GM12878 (cell line): ENCODE results near the gene HIC1. TPM values are rescaled to one million over a fixed set of nuclear protein-coding genes. Genes with fewer than 3 reads are reported as not detected.

Source experiments
- CEBPB ChIP-seq, 2 experiments: fragments of 150-350 bp in 1 of 2; IDR thresholded peaks; 2 replicates each; pipeline ENCODE4 v1.6.1; 2012 to 2014; ENCODE audit warnings: low read depth in 2 of 2, low read length in 2 of 2, borderline replicate concordance in 1 of 2, inconsistent platforms in 1 of 2
- DPF2 ChIP-seq: fragments of 450-650 bp; IDR thresholded peaks from 2 replicates; pipeline ENCODE4 v1.6.1; 2017; ENCODE audit warnings: mild to moderate bottlenecking
- IRF5 ChIP-seq: fragments of 450-650 bp; IDR thresholded peaks from 2 replicates; pipeline ENCODE4 v1.6.1; 2017; ENCODE audit warnings: borderline replicate concordance
- KAT2A ChIP-seq: conservative IDR thresholded peaks from 2 replicates; pipeline ENCODE4 v1.6.1; 2011; ENCODE audit warnings: low read depth, low read length; ENCODE audit not compliant: control insufficient read depth
- LARP7 ChIP-seq: fragments of 450-650 bp; IDR thresholded peaks from 2 replicates; pipeline ENCODE4 v1.6.1; 2017; ENCODE audit warnings: mild to moderate bottlenecking
- MYC ChIP-seq: IDR thresholded peaks from 2 replicates; pipeline ENCODE4 v1.6.1; 2011; ENCODE audit warnings: mild to moderate bottlenecking, low read length, moderate library complexity, inconsistent platforms; ENCODE audit not compliant: insufficient read depth, insufficient replicate concordance, insufficient read length, severe bottlenecking
- NR2F1 ChIP-seq: fragments of 450-650 bp; conservative IDR thresholded peaks from 2 replicates; pipeline ENCODE4 v1.6.1; 2017; ENCODE audit warnings: mild to moderate bottlenecking
- RELA ChIP-seq: fragments of 450-650 bp; IDR thresholded peaks from 2 replicates; pipeline ENCODE4 v1.8.0; 2014; ENCODE audit warnings: borderline replicate concordance; ENCODE audit not compliant: partially characterized antibody
- TARDBP ChIP-seq: IDR thresholded peaks from 2 replicates; pipeline ENCODE4 v1.6.1; 2016; ENCODE audit warnings: borderline replicate concordance
- TCF3 ChIP-seq: IDR thresholded peaks from 2 replicates; pipeline ENCODE4 v1.6.1; 2012; ENCODE audit warnings: low read depth, mild to moderate bottlenecking, low read length, borderline replicate concordance; ENCODE audit not compliant: insufficient read depth
- ZBED1 ChIP-seq: IDR thresholded peaks from 2 replicates; pipeline ENCODE4 v1.6.1; 2016; ENCODE audit warnings: borderline replicate concordance
- ZBTB4 ChIP-seq: fragments of 450-650 bp; formaldehyde crosslinking; IDR thresholded peaks from 2 replicates; pipeline ENCODE4 v1.4.0; 2022; ENCODE audit warnings: mild to moderate bottlenecking, moderate library complexity
- ZNF217 ChIP-seq: fragments of 450-650 bp; IDR thresholded peaks from 2 replicates; pipeline ENCODE4 v1.6.1; 2017; ENCODE audit warnings: antibody characterized with exemption, mild to moderate bottlenecking
- ZNF622 ChIP-seq: fragments of 450-650 bp; IDR thresholded peaks from 2 replicates; pipeline ENCODE4 v1.6.1; 2017; ENCODE audit warnings: mild to moderate bottlenecking, inconsistent platforms
- polyA plus RNA-seq, 11 experiments: library from polyadenylated mRNA; depleted of rRNA in 4 of 11; unstranded in 6 of 11; stranded (reverse) in 5 of 11; fragments of >200 nt; fragmentation: Nextera tagmentation in 4 of 11; fragmentation: Illumina TruSeq in 1 of 11; extraction: Ambion mirVana in 4 of 11; extraction: Trizol in 1 of 11; gene quantifications; 1 replicate in 1 of 11; 2 replicates in 10 of 11; pipeline versions ENCODE4 v1.2.1 to v1.2.3, GENCODE V29; 2011 to 2016; ENCODE audit warnings: inconsistent platforms in 2 of 11, missing spikeins in 2 of 11, low read depth in 1 of 11
- total RNA-seq, 4 experiments: library from RNA; depleted of rRNA in 3 of 4; stranded (reverse); fragments of >200 nt in 3 of 4; fragmentation: Illumina TruSeq in 1 of 4; extraction: Trizol in 1 of 4; gene quantifications; 2 replicates each; pipeline versions ENCODE4 v1.2.1 to v1.2.3, GENCODE V29; 2013 to 2021
- TF ChIP-seq, protein P1 (sequence below): fragments of 450-650 bp; IDR thresholded peaks from 2 replicates; pipeline ENCODE4 v1.6.1; 2017; ENCODE audit warnings: antibody characterized with exemption, mild to moderate bottlenecking, moderate library complexity
- TF ChIP-seq, protein P2 (sequence below): IDR thresholded peaks from 2 replicates; pipeline ENCODE4 v1.6.1; 2012; ENCODE audit warnings: low read length, inconsistent platforms

HIC1 gene
- total and polyA plus RNA-seq, 10 of the 15 experiments (the other 5 are each of a cell fraction or from before 2014, with no cell fraction given), result 0.11 to 61.1 (median 4.9) TPM

- TF ChIP-seq TCF3 (0 out of 2 replicates have a peak, but pooled peaks have one; percentile 50), ZBTB4 (no peak), KAT2A (no peak), RELA (peak; percentile 86), CEBPB (IDR thresholded peaks at IDR 0.05; ENCODE audit: borderline replicate concordance in 1 of 2, low read depth in 2 of 2, low read length in 2 of 2) (no peak), ZBED1 (peak; percentile 25; the same call in 1 of the 2 replicates), DPF2 (peak; percentile 35; the same call in 1 of the 2 replicates), TARDBP (peak; percentile 69; the same call in 1 of the 2 replicates), ZNF622 (no peak), LARP7 (peak; percentile 95), NR2F1 (peak; percentile 67), ZNF217 (no peak), MYC (no peak), IRF5 (no peak)
- TF ChIP-seq, protein P1, sequence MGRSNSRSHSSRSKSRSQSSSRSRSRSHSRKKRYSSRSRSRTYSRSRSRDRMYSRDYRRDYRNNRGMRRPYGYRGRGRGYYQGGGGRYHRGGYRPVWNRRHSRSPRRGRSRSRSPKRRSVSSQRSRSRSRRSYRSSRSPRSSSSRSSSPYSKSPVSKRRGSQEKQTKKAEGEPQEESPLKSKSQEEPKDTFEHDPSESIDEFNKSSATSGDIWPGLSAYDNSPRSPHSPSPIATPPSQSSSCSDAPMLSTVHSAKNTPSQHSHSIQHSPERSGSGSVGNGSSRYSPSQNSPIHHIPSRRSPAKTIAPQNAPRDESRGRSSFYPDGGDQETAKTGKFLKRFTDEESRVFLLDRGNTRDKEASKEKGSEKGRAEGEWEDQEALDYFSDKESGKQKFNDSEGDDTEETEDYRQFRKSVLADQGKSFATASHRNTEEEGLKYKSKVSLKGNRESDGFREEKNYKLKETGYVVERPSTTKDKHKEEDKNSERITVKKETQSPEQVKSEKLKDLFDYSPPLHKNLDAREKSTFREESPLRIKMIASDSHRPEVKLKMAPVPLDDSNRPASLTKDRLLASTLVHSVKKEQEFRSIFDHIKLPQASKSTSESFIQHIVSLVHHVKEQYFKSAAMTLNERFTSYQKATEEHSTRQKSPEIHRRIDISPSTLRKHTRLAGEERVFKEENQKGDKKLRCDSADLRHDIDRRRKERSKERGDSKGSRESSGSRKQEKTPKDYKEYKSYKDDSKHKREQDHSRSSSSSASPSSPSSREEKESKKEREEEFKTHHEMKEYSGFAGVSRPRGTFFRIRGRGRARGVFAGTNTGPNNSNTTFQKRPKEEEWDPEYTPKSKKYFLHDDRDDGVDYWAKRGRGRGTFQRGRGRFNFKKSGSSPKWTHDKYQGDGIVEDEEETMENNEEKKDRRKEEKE, result no peak
- TF ChIP-seq, protein P2, sequence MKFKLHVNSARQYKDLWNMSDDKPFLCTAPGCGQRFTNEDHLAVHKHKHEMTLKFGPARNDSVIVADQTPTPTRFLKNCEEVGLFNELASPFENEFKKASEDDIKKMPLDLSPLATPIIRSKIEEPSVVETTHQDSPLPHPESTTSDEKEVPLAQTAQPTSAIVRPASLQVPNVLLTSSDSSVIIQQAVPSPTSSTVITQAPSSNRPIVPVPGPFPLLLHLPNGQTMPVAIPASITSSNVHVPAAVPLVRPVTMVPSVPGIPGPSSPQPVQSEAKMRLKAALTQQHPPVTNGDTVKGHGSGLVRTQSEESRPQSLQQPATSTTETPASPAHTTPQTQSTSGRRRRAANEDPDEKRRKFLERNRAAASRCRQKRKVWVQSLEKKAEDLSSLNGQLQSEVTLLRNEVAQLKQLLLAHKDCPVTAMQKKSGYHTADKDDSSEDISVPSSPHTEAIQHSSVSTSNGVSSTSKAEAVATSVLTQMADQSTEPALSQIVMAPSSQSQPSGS, result no peak
These were observed 13.1 kb upstream of the HIC1 start, which contains the start of gene OVCA2 (continued) for GRCh38 chr17:2041561-2042389.
